Prostate gland (tissue), 2 donors: Measurements from ENCODE around the gene PXT1. TPM values are rescaled to one million over a fixed set of nuclear protein-coding genes. Genes with fewer than 3 reads are reported as not detected.
"Not testable (repeated sequence)": the region's sequence is repeated elsewhere in the genome, so short reads cannot be mapped to it uniquely, and the experiment has no call there.

Experiments used
- DNase-seq: peaks from one replicate; pipeline ENCODE4 v3.0.0-alpha.2; 2019; ENCODE audit warnings: low spot score
- H3K27ac ChIP-seq, 2 donors: fragments of 200-600 bp; sonication (generic); 2 replicates each; pipeline ENCODE4 v1.5.1; 2017 to 2019
- H3K27me3 ChIP-seq: fragments of 200-600 bp; sonication (generic); replicated peaks from 2 replicates; pipeline ENCODE4 v1.5.1; 2019; ENCODE audit not compliant: insufficient read depth
- H3K36me3 ChIP-seq, 2 donors: fragments of 200-600 bp; sonication (generic); 1 replicate in 1 of 2; 2 replicates in 1 of 2; pipeline versions ENCODE4 v1.5.1 to v1.8.1; 2017 to 2019
- H3K4me1 ChIP-seq: fragments of 200-600 bp; sonication (generic); replicated peaks from 2 replicates; pipeline ENCODE4 v1.5.1; 2019
- H3K4me3 ChIP-seq, 2 donors: fragments of 200-600 bp; sonication (generic); 2 replicates each; pipeline ENCODE4 v1.5.1; 2017 to 2019
- H3K9me3 ChIP-seq: fragments of 200-600 bp; sonication (generic); 2 replicates; pipeline ENCODE4 v1.5.1; 2017
- POLR2A ChIP-seq: fragments of 450-650 bp; IDR thresholded peaks from one replicate; pipeline ENCODE4 v1.6.1; 2016; ENCODE audit warnings: antibody characterized with exemption, mild to moderate bottlenecking
- POLR2AphosphoS5 ChIP-seq: sonication (generic); formaldehyde crosslinking; IDR thresholded peaks from one replicate; pipeline ENCODE4 v1.6.1; 2017; ENCODE audit warnings: antibody characterized with exemption
- WGBS: methylation state at CpG from one replicate; pipeline ENCODE4 v1.1.5; 2018; 5-methylcytosine and 5-hydroxymethylcytosine counted together
- intact Hi-C: fragments of 100-400 bp; cut with DNase I; formaldehyde crosslinking; loops from one replicate; pipeline ENCODE4 v1.14.2; 2022
- total RNA-seq, 2 donors: library from RNA; depleted of rRNA; stranded (reverse); fragments of >200 nt; gene quantifications; one replicate each; pipeline ENCODE4 v1.1.0, GENCODE V29; 2016
- TF ChIP-seq, protein P1 (sequence below), 4 experiments: fragments of 200-600 bp in 2 of 4; fragments of 450-650 bp in 2 of 4; sonication (generic) in 2 of 4; IDR thresholded peaks; 1 replicate in 3 of 4; 2 replicates in 1 of 4; pipeline ENCODE4 v1.5.1; 2016 to 2019; ENCODE audit warnings: antibody characterized with exemption in 4 of 4, mild to moderate bottlenecking in 2 of 4, moderate library complexity in 2 of 4

The PXT1 gene
- total RNA-seq, 2 donors from 2014 or later = 6.3 TPM; not detected in 1

DNA sequence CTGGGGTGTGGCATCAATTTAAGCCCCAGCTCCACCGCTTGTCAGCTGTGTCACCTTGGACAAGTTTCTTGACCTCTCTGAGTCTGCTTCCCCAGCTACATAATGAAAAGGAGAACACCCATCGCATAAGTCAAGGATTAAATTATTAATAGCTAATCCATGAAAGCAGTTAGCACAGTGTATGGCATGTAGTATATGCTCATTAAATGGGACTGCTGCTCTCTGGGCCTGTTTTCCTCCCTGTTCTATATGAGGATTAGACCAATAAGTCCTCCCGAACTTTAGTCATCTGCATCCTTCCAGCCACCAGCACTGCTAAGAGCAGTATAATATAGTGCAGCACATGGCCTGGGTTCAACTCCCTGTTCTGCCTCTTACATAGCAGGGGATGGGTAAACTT lies 74.9 kb downstream of the PXT1 start:
- no peak overlapping the region for H3K4me3 ChIP-seq
- H3K27me3 ChIP-seq = no peaks in the 10 kb centered on the region
- DNase-seq = no peak
- 87% methylated on average over 3 of the region's 3 CpGs for WGBS
- intact Hi-C loops = loop anchor here (10.0 kb wide), 1 partner anchor 343 kb away; the partner anchor contains the start of genes MAPK14 and SLC26A8
- H3K27ac ChIP-seq = no peak overlapping the region
- no peaks in the 10 kb centered on the region for H3K36me3 ChIP-seq
- TF ChIP-seq, protein P1, sequence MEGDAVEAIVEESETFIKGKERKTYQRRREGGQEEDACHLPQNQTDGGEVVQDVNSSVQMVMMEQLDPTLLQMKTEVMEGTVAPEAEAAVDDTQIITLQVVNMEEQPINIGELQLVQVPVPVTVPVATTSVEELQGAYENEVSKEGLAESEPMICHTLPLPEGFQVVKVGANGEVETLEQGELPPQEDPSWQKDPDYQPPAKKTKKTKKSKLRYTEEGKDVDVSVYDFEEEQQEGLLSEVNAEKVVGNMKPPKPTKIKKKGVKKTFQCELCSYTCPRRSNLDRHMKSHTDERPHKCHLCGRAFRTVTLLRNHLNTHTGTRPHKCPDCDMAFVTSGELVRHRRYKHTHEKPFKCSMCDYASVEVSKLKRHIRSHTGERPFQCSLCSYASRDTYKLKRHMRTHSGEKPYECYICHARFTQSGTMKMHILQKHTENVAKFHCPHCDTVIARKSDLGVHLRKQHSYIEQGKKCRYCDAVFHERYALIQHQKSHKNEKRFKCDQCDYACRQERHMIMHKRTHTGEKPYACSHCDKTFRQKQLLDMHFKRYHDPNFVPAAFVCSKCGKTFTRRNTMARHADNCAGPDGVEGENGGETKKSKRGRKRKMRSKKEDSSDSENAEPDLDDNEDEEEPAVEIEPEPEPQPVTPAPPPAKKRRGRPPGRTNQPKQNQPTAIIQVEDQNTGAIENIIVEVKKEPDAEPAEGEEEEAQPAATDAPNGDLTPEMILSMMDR (IDR thresholded peaks at IDR 0.05) = no peak
- TF ChIP-seq POLR2A (no peak), POLR2AphosphoS5 (no peak)
- H3K9me3 ChIP-seq = no peaks in the 10 kb centered on the region
- no peaks in the 10 kb centered on the region for H3K4me1 ChIP-seq

DNA sequence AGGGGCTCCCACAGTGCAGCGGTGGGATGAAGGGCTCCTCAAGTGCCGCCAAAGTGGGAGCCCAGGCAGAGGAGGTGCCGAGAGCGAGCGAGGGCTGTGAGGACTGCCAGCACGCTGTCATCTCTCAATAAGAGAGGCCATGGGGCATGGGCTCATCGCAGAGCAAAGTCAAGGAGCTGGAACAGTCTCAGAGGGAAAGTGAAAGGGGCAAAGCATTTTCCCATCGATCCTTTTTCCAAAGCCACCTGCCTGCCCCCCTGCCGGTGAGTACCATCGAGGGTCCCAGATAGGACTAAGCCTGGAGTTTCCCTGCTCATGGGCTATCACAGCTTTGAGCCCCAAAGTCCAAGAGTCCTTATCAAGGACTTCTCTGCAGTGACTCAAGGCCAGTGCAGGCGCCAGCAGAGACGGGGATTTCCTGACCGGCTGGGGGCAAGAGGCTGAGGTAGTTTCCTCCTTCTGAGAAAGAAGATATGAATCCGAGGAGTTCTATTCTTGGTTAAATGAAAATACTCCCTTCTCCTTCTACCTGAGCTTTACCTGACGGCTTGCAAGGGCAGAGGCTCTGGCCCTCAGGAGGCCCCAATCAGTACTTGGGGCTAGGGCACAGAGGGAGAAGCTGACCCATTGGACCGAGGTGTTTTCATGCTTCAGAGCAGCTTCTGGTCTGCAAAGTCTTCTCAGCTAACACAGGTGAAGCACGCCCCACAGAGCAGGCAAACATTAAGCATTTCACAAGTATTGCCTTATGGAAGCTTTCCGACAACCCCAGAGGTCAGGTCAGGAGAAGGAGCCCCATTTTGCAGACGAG lies 77.8 kb downstream of the PXT1 start:
- Histone ChIP-seq H3K9me3 (no peaks in the 10 kb centered on the region), H3K4me3 (no peak overlapping the region), H3K27ac (no peak overlapping the region), H3K27me3 (no peaks in the 10 kb centered on the region), H3K36me3 (no peaks in the 10 kb centered on the region), H3K4me1 (no peaks in the 10 kb centered on the region)
- no peak for DNase-seq
- intact Hi-C loops = loop anchor here (10.0 kb wide), 1 partner anchor 340 kb away; the partner anchor contains the start of genes MAPK14 and SLC26A8
- WGBS = 87% methylated on average over 19 of the region's 19 CpGs
- TF ChIP-seq POLR2A (no peak), POLR2AphosphoS5 (no peak)
- TF ChIP-seq, protein P1 (IDR thresholded peaks at IDR 0.05) = no peak

DNA sequence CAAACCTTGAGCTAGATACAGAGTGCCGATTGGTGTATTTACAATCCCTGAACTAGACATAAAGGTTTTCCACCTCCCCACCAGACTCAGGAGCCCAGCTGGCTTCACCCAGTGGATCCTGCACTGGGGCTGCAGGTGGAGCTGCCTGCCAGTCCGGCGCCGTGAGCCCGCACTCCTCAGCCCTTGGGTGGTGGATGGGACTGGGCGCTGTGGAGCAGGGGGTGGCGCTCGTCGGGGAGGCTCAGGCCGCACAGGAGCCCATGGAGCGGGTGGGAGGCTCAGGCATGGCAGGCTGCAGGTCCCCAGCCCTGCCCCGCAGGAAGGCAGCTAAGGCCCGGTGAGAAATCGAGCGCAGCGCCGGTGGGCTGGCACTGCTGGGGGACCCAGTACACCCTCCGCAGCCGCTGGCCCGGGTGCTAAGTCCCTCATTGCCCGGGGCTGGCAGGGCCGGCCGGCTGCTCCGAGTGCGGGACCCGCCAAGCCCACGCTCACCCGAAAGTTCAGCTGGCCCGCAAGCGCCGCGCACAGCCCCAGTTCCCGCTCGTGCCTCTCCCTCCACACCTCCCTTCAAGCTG lies 78.5 kb downstream of the PXT1 start:
- not testable (repeated sequence) for H3K4me3 ChIP-seq, H3K27me3 ChIP-seq, H3K4me1 ChIP-seq, H3K9me3 ChIP-seq, H3K27ac ChIP-seq, H3K36me3 ChIP-seq, DNase-seq
- 98% methylated on average over 16 of the region's 34 CpGs for WGBS
- intact Hi-C loops = loop anchor here (10.0 kb wide), 1 partner anchor 339 kb away; the partner anchor contains the start of genes MAPK14 and SLC26A8

DNA sequence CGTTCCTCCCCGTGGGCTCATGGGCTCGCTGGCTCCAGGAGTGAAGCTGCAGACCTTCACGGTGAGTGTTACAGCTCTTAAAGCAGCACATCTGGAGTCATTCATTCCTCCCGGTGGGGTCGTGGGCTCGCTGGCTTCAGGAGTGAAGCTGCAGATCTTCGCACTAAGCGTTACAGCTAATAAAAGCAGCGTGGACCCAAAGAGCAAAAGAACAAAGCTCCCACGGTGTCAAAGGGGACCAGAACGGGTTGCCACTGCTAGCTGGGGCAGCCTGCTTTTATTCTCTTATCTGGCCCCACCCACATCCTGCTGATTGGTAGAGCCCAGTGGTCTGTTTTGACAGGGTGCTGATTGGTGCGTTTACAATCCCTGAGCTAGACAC lies 79.3 kb downstream of the PXT1 start:
- H3K9me3 ChIP-seq, H3K4me1 ChIP-seq, H3K36me3 ChIP-seq, H3K27ac ChIP-seq, H3K27me3 ChIP-seq, DNase-seq, H3K4me3 ChIP-seq: not testable (repeated sequence)
- 84% methylated on average over 13 of the region's 13 CpGs for WGBS
- intact Hi-C loops = loop anchor here (10.0 kb wide), 1 partner anchor 339 kb away; the partner anchor contains the start of genes MAPK14 and SLC26A8

DNA sequence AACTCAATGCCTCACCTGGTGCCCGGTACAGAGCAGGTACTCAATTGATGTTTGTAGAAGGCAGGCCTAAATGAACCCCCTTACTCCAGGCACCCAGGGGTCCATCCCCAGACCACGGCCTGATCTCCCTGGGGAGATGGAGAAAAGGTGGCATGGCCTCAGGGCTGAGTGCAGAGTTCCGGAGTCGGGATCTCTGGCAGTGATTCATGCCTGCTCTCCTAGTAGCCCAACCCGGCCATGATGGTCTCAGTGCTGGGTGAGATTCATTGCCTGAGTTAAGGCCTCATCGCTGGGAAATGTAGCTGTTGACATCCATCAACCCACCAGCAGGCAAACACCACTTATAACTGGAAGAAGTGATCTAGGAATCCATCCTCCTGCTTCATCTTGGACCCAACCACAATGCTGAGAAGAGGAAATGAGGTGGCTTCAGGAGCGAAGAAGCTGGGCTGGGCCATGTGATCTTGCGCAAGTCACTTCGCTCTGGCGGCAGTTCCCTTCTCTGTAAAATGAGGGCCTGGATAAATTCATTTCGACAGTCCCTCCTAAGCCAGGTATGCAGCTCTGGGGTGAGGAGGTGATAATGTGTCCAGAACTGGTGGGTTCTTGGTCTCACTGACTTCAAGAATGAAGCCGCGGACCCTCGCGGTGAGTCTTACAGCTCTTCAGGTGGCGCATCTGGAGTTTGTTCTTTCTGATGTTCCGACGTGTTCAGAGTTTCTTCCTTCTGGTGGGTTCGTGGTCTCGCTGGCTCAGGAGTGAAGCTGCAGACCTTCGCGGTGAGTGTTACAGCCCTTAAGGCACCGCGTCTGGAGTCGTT lies 79.9 kb downstream of the PXT1 start:
- H3K36me3 ChIP-seq = no peaks in the 10 kb centered on the region
- H3K27ac ChIP-seq = no peak overlapping the region
- no peak overlapping the region for H3K4me3 ChIP-seq
- no peak for DNase-seq
- no peaks in the 10 kb centered on the region for H3K9me3 ChIP-seq
- H3K4me1 ChIP-seq = no peaks in the 10 kb centered on the region
- intact Hi-C loops = loop anchor here (10.0 kb wide), 1 partner anchor 338 kb away; the partner anchor contains the start of genes MAPK14 and SLC26A8
- TF ChIP-seq, protein P1 (IDR thresholded peaks at IDR 0.05) = no peak
- TF ChIP-seq POLR2AphosphoS5 = no peak
- no peaks in the 10 kb centered on the region for H3K27me3 ChIP-seq
- 89% methylated on average over 25 of the region's 25 CpGs for WGBS
